HG02938 (cell line): ENCODE results near the gene TP53BP2.
"Not testable (repeated sequence)": the region's sequence is repeated elsewhere in the genome, so short reads cannot be mapped to it uniquely, and the experiment has no call there.

Experiments used
- ATAC-seq: cut with Tn5 transposase; IDR thresholded peaks from one replicate; pipeline ENCODE4 v1.9.1; 2021; ENCODE audit warnings: mild to moderate bottlenecking, moderate library complexity; ENCODE audit not compliant: unreplicated experiment

TP53BP2 gene

DNA sequence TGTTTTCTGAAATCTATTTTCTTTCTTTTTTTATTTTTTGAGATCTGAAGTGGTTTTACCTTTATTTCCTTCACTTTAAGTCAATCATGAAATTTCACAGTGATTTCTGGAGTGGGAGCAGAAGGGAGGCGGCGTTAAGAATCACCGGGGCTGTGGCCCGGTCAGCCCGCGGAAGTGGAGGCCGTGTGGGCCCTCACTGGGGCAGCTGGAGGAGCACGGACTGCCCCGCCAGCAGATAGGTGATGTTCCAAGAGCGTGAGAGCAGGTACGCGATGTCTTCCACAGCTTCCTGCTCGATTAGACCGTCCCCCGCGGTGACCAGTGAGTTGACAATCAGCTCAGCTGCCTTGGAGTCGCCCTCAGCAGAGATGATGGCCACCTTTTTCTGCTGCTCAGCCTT is 10.6 kb upstream of the TP53BP2 start:
- no peak for ATAC-seq

DNA sequence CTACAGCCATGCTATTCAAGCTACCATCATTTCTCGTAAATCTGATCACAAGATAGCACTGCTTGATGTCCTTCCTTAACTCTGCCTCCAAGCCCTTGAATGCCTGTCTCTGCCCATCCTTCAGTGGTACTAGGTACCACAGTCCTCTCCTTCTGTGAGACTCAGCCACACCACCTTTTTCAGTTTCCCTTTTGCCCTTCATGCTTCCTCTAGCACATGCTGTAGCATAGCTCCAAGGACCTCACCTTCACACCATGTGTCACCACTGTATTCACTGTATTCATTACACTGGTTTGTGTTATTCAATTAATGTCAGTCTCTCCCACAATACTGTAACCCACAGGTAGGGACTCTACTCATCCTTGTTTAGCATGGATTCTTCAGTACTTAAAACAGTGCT is 8.0 kb upstream of the TP53BP2 start:
- ATAC-seq, result no peak

DNA sequence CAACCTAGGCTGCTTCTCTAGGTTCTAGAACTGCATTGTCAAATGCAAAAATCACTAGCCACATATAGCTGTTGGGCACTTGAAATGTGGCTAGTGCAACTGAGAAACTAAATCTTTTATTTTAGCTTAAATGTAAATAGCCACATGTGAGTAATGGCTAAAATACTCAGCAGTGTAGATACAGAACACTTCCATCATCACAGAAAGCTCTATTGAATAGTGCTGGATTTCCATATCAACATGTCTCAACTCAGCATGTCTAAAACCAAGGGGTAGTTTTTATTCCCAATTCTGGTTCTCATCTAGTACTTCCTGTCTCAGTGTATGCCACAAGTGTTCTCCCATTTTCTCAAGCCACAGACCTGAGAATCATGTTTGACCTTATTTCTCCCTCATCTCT is 7.5 kb upstream of the TP53BP2 start:
- no peak for ATAC-seq

DNA sequence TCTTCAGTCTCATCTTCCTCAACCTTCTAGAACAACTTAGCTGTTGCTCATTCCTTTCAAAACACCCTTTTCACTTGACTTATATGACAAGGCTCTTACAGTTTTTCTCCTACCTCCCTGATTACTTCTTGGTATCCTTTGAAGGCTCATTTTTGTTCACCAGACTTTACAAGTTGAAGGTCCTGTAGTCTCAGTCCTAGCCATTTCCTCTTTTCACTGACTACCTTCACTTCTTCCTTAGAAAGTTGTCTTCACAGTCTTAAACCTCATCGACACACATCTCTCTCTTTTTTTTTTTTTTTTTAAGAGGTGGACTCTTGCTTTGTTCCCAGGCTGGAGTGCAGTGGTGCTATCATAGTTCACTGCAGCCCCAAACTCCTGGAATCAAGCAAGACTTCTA is 6.6 kb upstream of the TP53BP2 start:
- no peak for ATAC-seq

DNA sequence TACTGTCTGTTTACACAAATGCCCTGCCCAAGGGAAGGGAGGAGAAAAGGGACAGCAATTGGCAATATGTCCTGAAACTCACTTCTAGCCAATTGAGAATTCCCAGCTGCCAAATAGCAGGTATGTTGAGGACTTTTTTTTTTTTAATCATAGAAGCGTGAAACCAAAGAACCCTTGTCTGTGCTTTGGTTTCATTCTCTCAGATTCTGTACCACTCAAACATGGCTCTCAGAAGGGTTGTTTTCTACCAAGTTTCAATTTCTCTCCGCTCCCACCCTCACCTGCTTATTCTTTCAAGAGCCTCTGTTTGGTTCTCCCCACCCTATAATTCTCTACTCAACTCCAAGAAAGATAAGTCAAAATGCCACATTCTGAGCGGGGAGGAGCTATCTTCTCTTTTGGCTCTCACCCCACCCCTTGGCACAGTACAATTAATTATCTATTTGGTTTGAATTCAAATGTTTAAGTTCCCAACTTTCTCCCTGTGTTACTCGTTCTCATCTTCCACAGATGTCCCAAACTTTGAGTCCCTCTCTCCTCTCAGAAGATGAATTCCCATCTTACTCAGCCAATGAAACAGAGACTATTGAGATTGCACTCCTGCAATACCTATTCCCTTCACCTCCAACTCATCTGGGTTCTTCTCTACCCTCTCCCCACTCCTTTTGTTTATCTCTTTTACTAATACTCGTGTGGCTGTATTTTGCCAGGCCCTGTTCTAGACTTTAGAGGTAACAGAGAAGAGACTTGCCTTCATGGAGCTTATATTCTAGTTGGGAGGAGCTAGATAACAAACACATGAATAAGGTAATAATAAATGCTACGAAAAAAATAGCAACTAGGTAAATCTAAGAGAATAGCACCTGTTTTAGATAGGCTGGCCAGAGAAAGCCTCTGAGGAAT is 3.9 kb upstream of the TP53BP2 start:
- ATAC-seq, result no peak

DNA sequence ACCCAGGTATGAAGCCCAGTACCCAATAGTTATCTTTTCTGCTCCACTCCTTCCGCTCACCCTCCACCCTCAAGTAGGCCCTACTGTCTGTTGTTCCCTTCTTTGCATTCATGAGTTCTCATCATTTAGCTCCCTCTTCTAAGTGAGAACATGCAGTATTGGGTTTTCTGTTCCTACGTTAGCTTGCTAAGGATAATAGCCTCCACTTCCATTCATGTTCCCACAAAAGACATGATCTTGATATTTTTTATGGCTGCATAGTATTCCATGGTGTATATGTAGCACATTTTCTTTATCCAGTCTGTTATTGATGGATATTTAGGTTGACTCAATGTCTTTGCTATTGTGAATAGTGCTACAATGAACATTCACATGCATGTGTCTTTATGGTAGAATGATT is 2.8 kb upstream of the TP53BP2 start:
- ATAC-seq, result no peak

DNA sequence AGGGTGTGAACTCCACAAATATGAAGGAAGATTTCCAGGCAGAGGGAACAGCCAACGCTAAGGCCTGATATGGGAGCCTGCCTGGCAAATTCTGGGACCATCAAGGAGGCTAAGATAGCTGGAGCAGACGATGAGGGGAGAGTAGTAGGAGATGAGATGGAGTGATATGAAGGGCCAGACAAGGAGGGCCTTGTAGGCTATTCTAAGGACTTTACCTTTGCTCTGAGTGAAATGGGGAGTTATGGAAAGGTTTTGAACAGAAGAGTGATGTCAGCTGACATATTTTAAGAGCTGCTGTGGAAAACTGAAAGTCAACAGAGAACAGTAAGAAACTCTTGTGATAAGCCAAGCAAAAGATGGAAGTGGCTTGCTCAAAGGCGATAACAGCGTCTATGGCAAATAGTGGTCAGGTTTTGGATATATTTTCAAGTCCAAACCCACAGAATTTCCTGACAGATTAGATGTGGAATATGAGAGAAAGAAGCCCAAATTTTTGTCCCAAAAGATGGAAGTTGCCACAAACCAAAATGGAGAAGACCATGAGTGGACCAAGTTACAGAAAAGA is 2.1 kb upstream of the TP53BP2 start:
- ATAC-seq, result no peak

DNA sequence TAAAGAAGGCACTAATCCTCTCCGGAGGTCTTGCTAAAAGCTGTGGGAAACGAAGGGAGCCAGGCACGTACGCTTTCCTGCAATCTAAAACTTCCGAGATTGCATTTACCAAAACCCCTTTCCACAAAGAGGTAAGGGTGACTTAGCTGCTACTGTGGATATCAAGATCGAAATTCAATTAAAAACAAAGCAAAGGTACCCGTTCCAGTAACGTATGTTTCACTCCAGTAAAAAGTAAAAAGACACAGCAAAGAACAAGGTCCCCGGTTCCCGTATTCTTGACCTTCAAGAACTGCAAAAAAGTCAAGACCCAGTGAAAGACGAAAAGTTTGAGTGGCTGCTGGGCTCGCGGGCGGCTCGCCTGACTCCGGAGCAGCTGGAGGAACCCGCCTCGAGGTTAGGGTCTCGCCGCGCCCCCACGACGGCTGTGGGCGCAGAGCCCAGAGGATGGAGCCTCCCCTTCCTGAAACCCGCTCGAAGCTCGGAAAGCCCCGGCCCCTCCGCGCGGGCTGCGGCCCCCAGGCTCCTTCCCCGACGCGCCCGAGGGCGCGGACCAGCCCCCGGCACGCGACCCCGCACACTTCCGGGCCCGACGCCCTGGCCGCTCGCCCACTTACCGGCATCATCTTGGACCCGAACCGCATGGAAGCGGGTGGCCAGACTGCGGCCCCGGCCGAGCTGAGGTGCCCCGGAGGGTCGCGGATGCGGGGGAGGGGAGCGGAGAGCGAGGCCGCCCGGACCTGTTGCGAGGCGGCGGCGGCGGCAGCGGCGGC is 524 bp downstream of the TP53BP2 start:
- ATAC-seq, result peak; percentile 31

DNA sequence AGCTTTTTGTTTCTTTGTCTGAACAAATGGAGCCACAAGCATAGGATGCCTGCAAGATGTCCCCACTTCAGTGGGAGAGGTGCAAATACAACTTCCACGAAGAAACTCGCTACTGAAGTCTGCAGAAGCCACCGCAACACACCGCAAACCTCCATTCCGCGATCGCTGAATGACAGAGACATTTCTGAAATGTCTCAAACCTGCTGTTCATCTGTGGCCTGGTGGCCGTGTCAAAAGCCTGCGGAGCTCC is 1.0 kb downstream of the TP53BP2 start:
- ATAC-seq, result peak; percentile 5

DNA sequence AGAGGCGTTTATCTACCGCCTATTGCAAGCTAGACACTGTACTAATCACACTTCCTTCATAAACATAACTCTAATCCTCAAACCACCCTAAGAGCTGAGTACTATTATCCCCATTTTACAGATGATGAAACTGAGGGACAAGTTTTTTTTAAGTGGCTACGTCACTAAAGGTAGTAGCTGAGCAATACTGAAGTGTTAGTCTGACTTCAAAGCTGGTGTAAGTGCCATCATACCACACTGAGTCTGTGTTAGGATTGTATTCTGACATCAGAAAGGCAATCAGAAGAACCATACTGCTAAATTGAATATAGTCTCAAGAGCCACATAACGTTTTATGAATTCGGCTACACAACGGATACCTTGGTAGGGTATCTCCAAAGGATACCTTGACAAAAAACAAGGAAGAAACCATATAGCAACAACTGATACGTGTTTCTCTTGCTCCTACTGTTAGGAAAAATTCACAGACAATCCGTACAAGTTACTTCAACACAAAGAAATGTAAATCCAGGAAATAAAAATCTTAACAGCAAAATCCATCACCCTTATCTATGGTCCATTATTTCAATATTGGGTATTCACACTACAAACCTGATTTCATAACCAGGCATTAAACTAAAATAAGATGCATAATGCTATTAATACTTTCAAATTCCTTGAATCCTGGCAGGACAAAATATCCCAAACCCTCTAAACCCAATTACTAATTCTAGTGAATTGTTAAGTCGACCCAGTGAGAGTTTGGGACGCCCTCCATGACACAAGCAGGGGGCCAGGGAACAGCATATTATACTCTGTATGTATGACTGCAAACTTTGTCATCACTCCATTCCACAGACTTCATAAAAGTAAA is 1.6 kb downstream of the TP53BP2 start:
- no peak for ATAC-seq

DNA sequence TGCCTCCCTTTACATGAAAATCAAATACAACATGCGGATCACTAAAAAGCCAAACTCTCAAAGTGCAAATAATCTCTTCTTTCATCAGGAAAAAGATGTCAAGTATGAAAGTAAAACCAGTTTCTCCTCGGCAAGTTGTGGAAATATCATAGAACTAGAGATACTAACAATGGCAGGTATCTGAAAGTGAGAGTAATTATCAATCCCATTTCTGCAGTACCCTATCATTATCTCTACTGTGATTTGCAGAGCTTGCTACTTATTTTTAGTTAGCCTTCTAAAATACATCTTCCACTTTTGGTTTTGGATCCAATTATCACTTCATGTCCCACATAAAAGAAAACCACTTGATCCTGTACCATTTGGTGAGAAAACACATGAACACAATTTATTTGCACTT is 3.0 kb downstream of the TP53BP2 start:
- ATAC-seq, result no peak

DNA sequence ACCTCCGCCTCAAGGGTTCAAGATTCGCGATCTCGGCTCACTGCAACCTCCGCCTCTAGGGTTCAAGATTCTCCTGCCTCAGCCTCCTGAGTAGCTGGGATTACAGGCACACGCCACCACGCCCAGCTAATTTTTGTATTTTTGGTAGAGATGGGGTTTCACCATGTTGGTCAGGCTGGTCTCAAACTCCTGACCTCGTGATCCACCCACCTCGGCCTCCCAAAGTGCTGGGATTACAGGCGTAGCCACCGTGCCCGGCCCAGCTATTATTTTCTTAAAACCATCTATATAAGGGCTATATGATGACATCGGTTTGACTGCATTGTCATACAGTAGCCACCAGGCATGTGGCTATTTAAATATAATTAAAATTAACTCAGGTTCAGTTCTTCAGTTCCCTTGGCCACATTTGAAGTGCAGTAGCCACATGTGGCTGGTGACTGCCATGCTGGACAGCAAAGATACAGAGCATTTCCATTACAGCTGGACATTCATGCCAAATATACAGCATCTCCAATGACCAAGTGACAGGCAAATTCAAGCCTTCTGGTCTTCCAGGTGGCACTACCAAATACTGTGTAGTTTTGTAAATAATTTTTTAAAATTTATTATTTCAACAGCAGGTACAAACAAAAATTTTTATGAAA is 3.6 kb downstream of the TP53BP2 start:
- ATAC-seq, result not testable (repeated sequence)

DNA sequence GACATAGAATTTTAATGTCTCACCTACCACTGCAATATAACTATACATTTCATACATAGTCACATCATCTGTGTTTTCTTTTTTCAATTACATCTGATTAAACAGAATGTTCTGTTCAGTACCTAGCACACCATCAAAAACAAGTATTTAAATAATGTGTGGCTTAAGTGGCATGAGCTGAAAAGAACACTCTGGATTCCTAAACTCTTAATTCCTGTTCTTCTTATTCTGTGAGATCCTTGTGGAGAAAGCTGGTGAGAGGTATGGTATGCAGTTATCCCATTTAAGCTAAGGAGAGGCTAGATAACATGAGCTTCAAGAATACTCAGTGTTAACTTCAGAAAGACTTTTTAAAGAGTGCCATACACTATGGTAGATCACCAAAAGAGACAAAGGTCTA is 5.5 kb downstream of the TP53BP2 start:
- ATAC-seq, result no peak

DNA sequence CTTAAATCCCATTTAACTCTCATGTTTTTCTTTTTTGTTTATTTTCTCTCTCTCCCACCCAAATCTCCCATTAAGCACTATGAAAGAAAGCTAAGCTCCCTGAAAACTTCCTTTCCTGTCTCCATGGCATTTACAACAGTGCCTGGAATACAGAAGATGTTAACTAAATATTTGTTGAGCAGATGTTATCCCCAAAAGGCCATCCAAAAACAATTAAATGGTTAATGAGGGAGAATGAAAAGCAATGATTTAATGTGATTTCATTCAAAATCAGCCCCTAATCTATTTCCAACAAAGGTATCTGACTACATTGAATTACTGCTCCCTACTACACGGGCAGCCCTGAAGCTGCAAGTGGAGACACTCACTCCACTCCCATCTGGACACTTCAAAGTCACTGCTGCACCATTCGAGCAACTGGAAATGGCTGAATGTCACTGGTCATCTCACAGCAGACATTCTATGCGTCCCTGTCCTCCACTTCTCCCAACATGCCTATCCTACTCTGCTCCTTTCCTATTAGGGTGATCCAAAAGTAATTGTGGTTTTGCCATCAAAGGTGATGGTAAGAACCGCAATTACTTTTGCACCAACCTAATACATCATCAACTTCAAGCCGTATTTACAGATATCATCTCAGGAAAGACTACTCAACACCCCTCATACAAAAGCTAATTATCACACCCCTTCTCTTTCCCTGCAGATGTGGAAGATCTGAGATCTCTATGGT is 7.5 kb downstream of the TP53BP2 start:
- ATAC-seq, result no peak

DNA sequence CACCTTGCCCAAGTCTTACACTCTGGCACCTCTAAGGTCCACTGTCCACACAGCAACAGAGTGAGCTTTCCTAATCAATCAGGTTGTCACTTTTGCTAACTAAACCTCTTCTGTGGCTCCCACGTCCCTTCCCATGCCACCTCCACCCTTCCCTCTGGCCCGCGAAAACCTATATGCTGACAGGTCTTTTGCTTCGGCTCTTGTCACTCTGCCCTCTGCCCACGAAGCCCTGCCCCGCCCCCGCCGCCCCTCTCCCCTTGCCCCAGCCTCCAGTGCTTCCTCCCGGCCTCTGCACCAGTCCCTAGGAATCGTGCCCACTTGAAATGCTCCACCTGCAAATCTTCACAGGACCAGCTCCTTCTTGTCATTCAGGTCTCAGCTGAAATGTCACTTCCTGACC is 8.1 kb downstream of the TP53BP2 start:
- no peak for ATAC-seq

DNA sequence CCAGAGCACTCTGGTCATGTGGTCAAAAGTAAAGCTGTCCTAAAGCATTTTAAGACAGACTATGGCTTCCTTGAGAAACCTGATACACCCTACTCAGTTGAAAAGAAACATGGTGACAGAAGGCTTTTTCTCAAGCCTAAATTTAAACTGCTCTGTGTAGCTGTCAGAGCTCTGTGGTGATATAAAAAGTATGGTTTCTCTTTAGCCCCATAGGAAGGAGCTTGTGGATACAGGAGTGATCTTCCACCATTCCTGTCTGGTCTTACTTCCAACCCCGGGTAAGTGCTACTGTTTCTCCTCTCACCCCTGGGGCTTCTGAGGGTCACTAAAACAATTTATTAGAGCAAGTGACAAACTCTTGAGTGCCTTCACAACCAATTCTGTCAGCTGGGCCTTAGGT is 8.5 kb downstream of the TP53BP2 start:
- ATAC-seq, result no peak

DNA sequence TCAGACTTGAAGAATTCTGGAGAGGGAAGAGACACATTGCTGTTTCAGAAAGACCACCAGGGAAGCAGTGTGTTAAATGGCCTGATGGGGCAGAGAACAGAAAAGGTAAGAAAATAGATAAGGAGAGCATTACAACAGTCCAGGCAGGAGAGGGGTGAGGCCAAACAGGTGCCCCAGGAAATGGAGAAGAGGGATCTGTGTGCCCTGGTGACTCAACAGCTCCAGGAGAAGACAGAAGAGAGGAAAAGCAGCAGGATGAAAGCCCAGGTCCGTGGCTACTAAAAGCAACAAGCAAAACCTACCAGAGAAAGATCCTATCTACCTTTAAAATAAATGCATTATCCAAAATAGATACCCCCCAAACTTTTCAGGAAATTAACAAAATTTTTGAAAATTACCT is 9.2 kb downstream of the TP53BP2 start:
- no peak for ATAC-seq

DNA sequence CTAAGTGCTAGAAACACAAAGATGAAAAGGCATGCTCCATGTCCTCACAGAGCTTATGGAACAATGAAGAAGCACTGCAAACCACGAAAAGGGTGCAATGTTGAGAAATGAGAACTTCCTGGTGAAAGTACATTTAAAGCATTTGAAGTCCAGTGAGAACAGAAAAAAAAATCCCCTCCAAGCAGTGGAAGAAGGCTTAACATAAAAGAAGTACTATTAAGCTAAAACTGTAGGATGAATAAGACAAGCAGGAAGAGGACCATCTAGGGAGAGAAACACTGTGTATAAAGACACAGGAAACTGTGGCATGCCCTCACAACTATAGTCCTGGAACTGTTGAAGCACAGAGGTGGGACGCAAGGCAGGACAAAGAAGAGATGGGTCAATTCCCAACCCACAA is 10.0 kb downstream of the TP53BP2 start:
- no peak for ATAC-seq

DNA sequence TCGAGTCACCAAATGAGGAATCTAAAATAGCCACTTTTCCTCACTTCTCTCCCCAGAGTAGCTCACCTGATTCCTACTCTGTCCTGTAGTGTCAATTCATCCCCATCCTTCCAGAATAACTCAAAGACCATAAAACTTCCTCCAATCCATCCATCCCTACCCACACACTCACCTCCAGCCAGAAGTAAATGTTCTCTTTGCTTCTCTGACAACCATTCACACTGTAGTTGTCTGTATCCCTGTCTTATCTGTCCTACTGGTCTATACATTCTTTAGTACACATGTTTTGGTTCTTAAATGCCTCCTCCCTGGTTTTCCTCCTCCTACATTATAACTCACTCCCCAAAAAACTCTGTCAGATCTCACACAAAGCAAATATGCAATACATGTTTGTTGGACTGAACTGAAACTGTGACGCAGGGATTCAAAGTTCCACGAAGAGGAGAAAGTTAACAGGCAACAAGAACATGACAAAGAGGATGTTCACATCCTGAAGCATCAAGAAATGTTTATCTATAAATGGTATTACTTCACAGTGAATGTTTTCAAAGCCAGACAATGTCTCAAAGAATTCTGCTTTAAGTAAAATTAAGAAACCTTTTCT is 11.0 kb downstream of the TP53BP2 start:
- no peak for ATAC-seq

DNA sequence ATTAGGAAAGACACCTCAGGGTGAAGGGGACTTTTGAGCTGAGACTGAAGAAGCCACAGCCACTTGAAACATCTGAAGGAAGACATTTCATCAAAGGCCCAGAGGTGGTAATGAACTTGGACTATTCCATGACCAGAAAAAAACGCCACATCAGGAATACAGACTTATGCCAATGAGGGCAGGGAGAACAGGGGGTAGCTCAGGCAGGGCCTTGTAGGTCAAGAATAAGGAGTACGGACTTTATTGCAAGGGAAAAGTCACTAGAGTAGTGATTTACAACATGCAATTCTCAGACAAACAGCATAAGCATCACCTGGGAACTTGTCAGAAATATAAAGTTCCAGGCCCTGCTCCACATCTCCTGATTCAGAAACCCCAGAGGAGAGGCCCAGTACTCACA is 11.8 kb downstream of the TP53BP2 start:
- ATAC-seq, result no peak
